Measurements from ENCODE around the gene OXNAD1. TPM values are rescaled to one million over a fixed set of nuclear protein-coding genes. Genes with fewer than 3 reads are reported as not detected.

Gene OXNAD1, protein sequence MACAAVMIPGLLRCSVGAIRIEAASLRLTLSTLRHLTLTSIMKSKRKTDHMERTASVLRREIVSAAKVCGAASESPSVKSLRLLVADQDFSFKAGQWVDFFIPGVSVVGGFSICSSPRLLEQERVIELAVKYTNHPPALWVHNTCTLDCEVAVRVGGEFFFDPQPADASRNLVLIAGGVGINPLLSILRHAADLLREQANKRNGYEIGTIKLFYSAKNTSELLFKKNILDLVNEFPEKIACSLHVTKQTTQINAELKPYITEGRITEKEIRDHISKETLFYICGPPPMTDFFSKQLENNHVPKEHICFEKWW
- 10 to 100 TPM; 76.8 to 77.1 TPM for total RNA-seq

DNA sequence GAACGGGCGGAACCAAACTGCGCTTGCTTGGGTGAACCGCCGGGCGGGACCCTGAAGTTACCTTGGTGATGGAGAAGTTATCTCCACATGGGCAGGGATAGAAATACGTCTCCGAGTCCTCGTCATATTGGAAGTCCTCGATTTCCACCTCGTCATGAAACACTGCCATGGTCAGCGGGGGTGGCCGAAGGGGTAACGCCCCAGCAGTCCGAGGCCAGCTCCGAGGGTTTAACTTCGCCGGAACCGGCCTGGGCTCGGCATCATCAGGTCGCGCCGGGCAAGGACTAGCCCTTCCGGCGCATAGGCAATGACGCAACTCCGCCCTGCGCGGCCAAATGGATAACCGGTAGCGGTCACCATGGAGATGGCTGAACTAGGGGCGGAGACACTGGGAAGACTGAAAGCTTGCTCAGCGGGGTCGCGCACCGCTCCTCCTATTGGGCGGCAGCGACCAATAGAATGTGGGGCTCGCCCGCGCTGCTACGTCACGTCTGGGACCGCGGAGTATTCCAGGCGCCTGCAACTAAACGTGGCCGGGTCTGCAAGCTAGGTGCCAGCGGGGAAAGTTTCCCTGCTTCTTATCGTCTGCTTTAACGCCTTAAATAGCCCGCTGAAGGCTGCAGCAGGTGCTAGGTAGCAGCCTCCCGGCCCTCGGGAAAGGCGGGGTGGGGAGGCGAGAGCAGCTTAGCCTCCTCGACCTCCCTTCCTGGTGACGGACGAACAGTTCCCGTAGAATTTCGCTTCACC lies at the start of gene OXNAD1, which contains the start of gene DPH3:
OXNAD1 (plus strand) TSS at position 505 of the 747 bp plus-strand sequence. CDS start 5,741 bp downstream, outside the sequence.
DPH3 (minus strand) TSS at position 236 of the 747 bp plus-strand sequence; CDS start at position 169, 67 bp downstream.
- DNase-seq: peak; percentile 99
- peak; percentile 96 for ATAC-seq (ENCODE audit: low read depth)
- Mint-ChIP-seq H3K4me1 (peaks cover 27% of the 10 kb centered on the region), H3K27me3 (no peaks in the 10 kb centered on the region), H3K36me3 (peaks cover 4% of the 10 kb centered on the region), H3K4me3 (peak within 1 kb of the TSS; percentile 97), H3K27ac (peak within 1 kb of the TSS; percentile 96), H3K9me3 (no peaks in the 10 kb centered on the region)
- POLR2A ChIA-PET: interaction anchor here (0.8 to 2.8 kb wide), 12 partner anchors 12 to 247 kb away, joined by 3 to 20 read pairs (median 5); no protein-coding TSS in a partner anchor

DNA sequence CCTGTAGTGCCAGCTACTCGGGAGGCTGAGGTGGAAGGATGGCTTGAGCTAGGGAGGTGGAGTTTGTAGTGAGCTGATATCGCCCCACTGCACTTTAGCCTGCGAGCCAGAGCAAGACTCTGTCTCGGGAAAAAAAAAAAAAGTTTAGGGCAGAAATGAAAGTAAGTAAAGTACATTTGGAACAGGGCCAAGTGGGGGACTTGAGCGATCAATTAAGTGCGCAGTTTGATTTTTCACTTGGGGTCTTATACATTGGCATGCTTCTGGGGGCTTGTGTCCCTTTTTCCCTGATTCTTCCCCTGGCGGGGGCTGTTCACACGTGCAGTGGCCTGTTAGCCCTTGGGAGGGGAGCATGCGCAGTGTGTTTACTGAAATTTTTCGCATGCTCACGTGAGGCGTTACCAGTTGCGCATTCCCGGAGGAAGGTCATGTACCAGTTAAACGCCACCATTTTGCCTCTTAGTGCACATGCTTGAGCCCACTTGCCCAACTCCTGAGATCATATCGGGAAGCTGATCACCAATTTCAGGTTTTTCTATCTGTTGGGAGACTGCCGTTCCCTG lies 48.6 kb upstream of the OXNAD1 start:
- POLR2A ChIA-PET: no interaction called here
- ATAC-seq (ENCODE audit: low read depth): no peak

DNA sequence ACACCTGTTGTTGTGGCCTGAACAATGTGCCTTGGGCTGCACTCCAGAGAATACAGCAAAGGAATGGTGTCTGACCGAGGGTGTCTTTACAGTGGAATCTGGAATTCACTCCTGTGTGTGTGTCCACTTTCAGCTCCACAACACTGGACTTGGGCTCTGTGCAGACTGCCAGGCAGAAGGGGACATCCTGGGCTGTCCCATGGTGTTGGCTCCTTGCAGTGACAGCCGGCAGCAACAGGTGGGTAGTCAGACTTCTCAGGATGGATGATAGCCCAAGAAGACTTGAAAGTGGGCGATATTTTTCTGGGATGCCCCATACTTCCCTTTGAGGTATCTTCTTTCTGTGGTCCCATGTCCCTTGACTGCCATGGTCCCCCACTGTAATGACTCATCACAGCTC lies 45.2 kb upstream of the OXNAD1 start:
- peaks cover 11% of the 10 kb centered on the region for H3K27me3 Mint-ChIP-seq
- no peak overlapping the region for H3K4me3 Mint-ChIP-seq
- DNase-seq: no peak
- H3K36me3 Mint-ChIP-seq: no peaks in the 10 kb centered on the region
- H3K9me3 Mint-ChIP-seq: no peaks in the 10 kb centered on the region
- ATAC-seq (ENCODE audit: low read depth): no peak
- POLR2A ChIA-PET: no interaction called here
- H3K4me1 Mint-ChIP-seq: peaks cover 2% of the 10 kb centered on the region
- H3K27ac Mint-ChIP-seq: no peak overlapping the region

More for the DNA sequence above, 48.6 kb upstream of the OXNAD1 start:
- H3K36me3 Mint-ChIP-seq: no peaks in the 10 kb centered on the region
- DNase-seq: no peak
- H3K27me3 Mint-ChIP-seq: peaks cover 11% of the 10 kb centered on the region
- no peak overlapping the region for H3K27ac Mint-ChIP-seq
- no peaks in the 10 kb centered on the region for H3K9me3 Mint-ChIP-seq
- H3K4me1 Mint-ChIP-seq: no peaks in the 10 kb centered on the region
- no peak overlapping the region for H3K4me3 Mint-ChIP-seq

DNA sequence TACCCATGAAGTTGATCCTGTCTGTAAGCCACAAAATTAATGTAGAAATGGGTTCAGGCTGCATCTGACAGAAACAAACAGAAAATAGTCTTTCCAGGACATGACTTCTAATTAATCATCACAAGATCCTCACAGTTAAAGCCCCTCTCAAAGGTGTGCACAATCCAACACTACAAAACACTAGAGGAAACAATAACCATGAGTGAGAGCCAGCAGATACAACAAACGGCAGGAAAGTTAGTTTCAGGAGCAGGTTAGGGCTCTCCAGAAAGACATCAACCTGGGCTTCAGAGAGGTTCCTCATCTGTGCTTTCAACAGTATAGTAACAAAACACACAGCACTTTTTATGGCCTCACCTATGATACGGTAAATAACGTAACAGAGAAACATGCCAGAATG lies 43.0 kb upstream of the OXNAD1 start:
- Mint-ChIP-seq H3K36me3 (no peaks in the 10 kb centered on the region), H3K27ac (no peak overlapping the region), H3K27me3 (peaks cover 10% of the 10 kb centered on the region), H3K4me1 (peaks cover 2% of the 10 kb centered on the region), H3K4me3 (no peak overlapping the region), H3K9me3 (peaks cover 2% of the 10 kb centered on the region)
- POLR2A ChIA-PET: no interaction called here
- ATAC-seq (ENCODE audit: low read depth) (no peak), DNase-seq (no peak)

DNA sequence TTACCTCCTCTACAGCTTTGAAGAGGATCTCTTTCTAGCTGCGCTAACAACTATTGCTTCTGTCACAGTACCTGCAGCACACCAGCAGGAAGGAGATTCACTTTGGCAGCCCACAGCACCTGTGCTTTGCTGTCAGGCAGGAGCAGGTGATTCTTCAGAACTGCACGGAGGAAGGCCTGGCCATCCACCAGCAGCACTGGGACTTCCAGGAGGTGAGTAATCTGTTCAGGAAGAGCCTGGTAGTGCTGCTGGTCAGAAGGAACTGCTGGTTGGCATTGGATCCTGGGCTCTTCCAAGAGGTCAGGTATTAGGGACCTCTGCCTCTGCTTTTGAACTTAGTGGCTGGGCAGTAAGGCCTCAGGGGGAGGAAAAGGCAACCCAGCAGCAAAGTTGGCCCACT lies 42.5 kb upstream of the OXNAD1 start:
- Mint-ChIP-seq H3K27ac (no peak overlapping the region), H3K4me1 (peaks cover 2% of the 10 kb centered on the region), H3K9me3 (peaks cover 2% of the 10 kb centered on the region), H3K4me3 (no peak overlapping the region), H3K27me3 (peaks cover 7% of the 10 kb centered on the region), H3K36me3 (no peaks in the 10 kb centered on the region)
- POLR2A ChIA-PET: no interaction called here
- ATAC-seq (ENCODE audit: low read depth) (no peak), DNase-seq (no peak)

DNA sequence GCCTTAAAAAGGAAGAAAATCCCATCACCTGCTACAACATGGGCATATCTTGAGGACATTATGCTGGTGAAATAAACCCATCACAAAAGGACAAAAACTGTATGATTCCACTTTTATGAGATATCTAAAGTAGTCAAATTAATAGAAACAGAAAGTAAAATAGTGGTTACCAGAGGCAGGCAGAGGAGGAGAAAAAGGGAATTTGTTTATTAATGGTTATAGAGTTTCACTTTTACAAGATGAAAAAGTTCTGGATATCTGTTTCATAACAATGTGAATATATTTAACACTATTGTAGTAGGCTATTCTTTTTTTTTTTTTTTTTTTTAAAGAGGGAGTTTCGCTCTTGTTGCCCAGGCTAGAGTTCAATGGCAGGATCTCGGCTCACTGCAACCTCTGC lies 40.7 kb upstream of the OXNAD1 start:
- DNase-seq (no peak), ATAC-seq (ENCODE audit: low read depth) (no peak)
- H3K4me1 Mint-ChIP-seq: peaks cover 2% of the 10 kb centered on the region
- H3K9me3 Mint-ChIP-seq: peaks cover 2% of the 10 kb centered on the region
- H3K27ac Mint-ChIP-seq: no peak overlapping the region
- POLR2A ChIA-PET: interaction anchor here (0.7 kb wide), 1 partner anchor 1291 kb away, joined by 5 read pairs; no protein-coding TSS in a partner anchor
- H3K27me3 Mint-ChIP-seq: no peaks in the 10 kb centered on the region
- no peaks in the 10 kb centered on the region for H3K36me3 Mint-ChIP-seq
- no peak overlapping the region for H3K4me3 Mint-ChIP-seq

DNA sequence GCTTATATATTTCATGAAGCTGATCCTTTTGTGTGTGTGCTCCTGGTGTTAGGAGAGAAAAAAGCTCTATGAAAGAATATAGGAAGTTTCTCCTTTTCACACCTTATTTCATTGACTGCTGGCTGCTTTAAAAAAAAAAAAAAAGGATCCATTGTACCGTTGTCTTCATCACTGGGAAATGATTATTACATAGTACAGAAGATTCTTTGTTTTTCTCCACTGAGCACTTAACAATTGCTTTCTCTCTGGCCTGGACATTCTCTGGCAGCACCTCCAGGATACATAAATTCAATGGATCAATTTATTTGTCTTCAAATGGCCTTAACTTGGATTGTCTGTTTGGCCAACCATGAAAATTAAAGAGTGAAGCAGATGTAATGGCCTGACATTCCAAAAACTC lies 37.4 kb upstream of the OXNAD1 start:
- Mint-ChIP-seq H3K27ac (no peak overlapping the region), H3K9me3 (peaks cover 2% of the 10 kb centered on the region), H3K4me3 (no peak overlapping the region), H3K4me1 (peaks cover 2% of the 10 kb centered on the region), H3K27me3 (peaks cover 8% of the 10 kb centered on the region), H3K36me3 (no peaks in the 10 kb centered on the region)
- POLR2A ChIA-PET: no interaction called here
- DNase-seq (no peak), ATAC-seq (ENCODE audit: low read depth) (no peak)

DNA sequence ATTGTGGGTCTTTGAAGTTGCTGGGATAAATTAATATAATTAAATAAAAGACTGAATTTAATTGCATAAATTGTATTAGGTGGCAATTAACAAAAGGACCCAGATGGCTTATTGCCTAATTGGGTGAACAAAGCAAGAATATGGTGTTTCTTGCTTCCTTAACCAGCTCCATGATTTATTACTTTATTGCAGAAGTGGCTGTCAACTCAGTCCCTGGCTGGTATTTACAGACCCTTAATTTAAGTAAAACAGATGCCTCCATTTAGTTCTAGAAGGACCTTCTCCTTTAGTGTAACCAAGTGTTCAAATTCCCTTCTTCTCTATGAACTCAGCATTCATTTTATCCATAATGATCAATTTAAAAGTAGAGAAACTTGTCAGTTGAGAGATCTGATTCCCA lies 35.3 kb upstream of the OXNAD1 start:
- peaks cover 2% of the 10 kb centered on the region for H3K9me3 Mint-ChIP-seq
- peaks cover 12% of the 10 kb centered on the region for H3K27me3 Mint-ChIP-seq
- H3K4me1 Mint-ChIP-seq: no peaks in the 10 kb centered on the region
- no peaks in the 10 kb centered on the region for H3K36me3 Mint-ChIP-seq
- no peak overlapping the region for H3K4me3 Mint-ChIP-seq
- POLR2A ChIA-PET: no interaction called here
- no peak for ATAC-seq (ENCODE audit: low read depth)
- H3K27ac Mint-ChIP-seq: no peak overlapping the region
- DNase-seq: no peak

DNA sequence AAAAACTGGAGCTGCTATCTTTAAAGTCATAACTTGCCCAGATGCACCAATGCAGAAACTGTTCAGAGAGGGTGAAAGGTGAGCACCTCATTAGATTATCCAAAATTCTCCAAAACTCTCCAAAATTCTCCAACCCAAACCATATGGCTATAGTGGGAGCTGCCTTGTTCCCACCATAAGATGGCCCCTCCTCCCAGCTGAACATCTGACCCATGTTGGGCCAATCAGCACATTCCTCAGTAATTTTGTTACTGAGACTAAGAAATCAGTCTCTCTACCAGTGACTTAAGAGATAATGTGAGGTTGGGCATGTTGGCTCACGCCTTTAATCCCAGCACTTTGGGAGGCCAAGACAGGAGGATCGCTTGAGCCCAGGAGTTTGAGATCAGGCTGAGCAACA lies 33.0 kb upstream of the OXNAD1 start:
- no peaks in the 10 kb centered on the region for H3K36me3 Mint-ChIP-seq
- H3K27ac Mint-ChIP-seq: no peak overlapping the region
- no peak for ATAC-seq (ENCODE audit: low read depth)
- no peak for DNase-seq
- H3K27me3 Mint-ChIP-seq: peaks cover 12% of the 10 kb centered on the region
- H3K4me3 Mint-ChIP-seq: no peak overlapping the region
- POLR2A ChIA-PET: no interaction called here
- no peaks in the 10 kb centered on the region for H3K4me1 Mint-ChIP-seq
- no peaks in the 10 kb centered on the region for H3K9me3 Mint-ChIP-seq

DNA sequence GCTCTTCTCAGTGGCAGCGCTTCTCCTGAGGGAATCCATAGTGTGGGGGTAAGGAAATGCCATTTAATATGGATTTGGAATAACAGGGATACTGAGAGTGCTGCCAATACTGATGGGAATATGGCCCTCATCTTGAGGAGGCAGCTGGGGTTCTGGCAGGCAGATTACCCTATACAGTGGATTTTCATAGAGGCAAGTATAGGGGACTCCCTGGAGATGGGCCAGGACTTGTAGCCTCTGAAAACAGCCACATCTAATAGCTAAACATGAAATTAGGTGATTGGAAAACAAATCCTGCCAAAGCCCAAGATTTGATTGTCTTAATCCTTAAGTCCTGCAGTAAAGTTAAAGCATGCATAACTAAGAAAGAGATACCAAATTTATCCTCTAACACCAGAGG lies 31.2 kb upstream of the OXNAD1 start:
- Mint-ChIP-seq H3K27me3 (peaks cover 14% of the 10 kb centered on the region), H3K27ac (no peak overlapping the region), H3K9me3 (no peaks in the 10 kb centered on the region)

DNA sequence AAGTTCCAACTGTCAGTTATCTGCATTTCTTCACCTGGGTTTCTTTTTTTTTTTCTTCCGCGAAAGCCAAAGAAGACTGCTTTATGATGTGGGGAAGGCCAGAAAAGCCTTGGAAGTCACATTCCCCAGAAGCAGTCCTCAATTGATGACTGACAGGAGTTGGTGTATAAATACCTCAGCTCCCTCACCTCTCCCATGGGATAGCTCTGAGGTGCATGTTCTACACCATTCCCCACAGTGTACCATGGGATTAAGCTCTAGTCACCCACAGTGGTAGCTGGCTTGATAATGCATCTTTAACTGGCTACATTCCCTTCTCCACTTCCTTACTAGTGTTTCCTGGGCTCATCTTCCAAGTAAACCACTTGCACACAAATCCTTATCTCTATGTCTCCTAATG lies 30.7 kb upstream of the OXNAD1 start:
- Mint-ChIP-seq H3K27me3 (peaks cover 14% of the 10 kb centered on the region), H3K9me3 (no peaks in the 10 kb centered on the region), H3K36me3 (no peaks in the 10 kb centered on the region), H3K4me1 (peaks cover 2% of the 10 kb centered on the region), H3K27ac (no peak overlapping the region), H3K4me3 (no peak overlapping the region)
- ATAC-seq (ENCODE audit: low read depth) (no peak), DNase-seq (no peak)
- POLR2A ChIA-PET: interaction anchor here (0.7 kb wide), 1 partner anchor 9 kb away, joined by 5 read pairs; no protein-coding TSS in a partner anchor

More for the DNA sequence above, 31.2 kb upstream of the OXNAD1 start:
- Mint-ChIP-seq H3K4me3 (no peak overlapping the region), H3K4me1 (no peaks in the 10 kb centered on the region), H3K36me3 (no peaks in the 10 kb centered on the region)
- POLR2A ChIA-PET: no interaction called here
- ATAC-seq (ENCODE audit: low read depth) (no peak), DNase-seq (no peak)

DNA sequence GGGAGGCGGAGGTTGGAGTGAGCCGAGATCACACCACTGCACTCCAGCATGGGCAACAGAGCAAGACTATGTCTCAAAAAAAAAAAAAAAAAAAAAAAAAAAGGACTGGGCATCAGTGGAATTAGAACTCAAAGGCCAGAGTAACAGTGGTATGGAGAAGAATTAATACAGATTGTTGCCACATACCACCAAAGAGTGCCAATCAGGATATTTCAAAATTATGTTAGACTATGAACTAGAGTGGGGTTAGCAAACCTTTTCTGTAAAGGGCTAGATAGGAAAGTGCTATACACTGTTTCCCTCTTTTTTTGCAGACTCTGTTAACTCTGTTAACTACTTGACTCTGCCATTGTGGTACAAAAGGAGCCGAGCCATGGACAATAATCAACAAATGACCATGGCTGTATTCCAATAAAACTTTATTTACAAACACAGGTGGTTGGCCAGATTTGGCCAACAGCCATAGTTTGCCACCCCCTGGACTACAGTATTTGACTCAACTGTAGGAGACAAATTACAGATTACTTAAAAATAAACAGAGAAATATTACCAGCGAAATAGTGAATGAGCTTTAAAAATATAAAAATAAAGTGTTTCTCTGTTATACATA lies 28.9 kb upstream of the OXNAD1 start:
- POLR2A ChIA-PET: no interaction called here
- peaks cover 4% of the 10 kb centered on the region for H3K4me1 Mint-ChIP-seq
- ATAC-seq (ENCODE audit: low read depth) (no peak), DNase-seq (no peak)
- H3K9me3 Mint-ChIP-seq: no peaks in the 10 kb centered on the region
- H3K36me3 Mint-ChIP-seq: no peaks in the 10 kb centered on the region
- H3K27ac Mint-ChIP-seq: no peak overlapping the region
- peaks cover 9% of the 10 kb centered on the region for H3K27me3 Mint-ChIP-seq
- no peak overlapping the region for H3K4me3 Mint-ChIP-seq

DNA sequence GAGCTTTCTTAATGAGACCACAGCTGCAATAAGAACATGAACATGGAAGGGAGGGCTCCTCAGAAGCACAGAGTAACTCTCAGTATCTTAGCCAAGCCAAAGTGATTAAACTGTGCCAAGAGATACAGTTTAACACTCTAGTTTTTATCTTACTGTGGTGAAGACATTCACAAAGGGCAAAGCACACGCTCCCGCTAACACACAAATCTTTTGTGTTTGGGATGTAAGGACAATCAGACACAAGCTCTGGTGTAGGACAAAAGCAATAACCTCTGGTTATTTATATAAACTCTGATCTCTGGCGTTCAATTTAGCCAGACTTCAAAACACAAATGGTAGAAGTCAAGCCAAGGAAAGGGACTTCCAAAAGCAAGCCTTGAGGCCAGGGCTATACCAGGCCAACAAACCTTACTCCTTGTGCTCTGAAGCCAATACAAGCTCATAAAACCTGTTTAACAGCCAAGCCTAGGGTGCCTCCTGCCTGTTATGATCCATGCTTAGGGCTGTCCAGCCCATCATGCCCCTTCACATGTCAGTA lies 28.1 kb upstream of the OXNAD1 start:
- POLR2A ChIA-PET: no interaction called here
- peaks cover 9% of the 10 kb centered on the region for H3K27me3 Mint-ChIP-seq
- DNase-seq: no peak
- no peak overlapping the region for H3K27ac Mint-ChIP-seq
- no peaks in the 10 kb centered on the region for H3K9me3 Mint-ChIP-seq
- ATAC-seq (ENCODE audit: low read depth): no peak
- peaks cover 4% of the 10 kb centered on the region for H3K4me1 Mint-ChIP-seq
- no peaks in the 10 kb centered on the region for H3K36me3 Mint-ChIP-seq
- no peak overlapping the region for H3K4me3 Mint-ChIP-seq
